ENCODE measurements around the gene GLIPR1L1.

Gene GLIPR1L1

GRCh38 chr12:75294797-75295196 lies 39.7 kb upstream of the GLIPR1L1 start:
- Histone ChIP-seq H3K9me3 (ENCODE audit: severe bottlenecking) (no peaks in the 10 kb centered on the region), H3K27me3 (ENCODE audit: insufficient read depth, low read depth, severe bottlenecking) (no peaks in the 10 kb centered on the region), H3K36me3 (no peaks in the 10 kb centered on the region), H3K27ac (no peak overlapping the region), H3K4me3 (ENCODE audit: low read depth, low read length) (no peak overlapping the region)
- DNase-seq = no peak
- TF ChIP-seq CTCF (IDR thresholded peaks at IDR 0.05; ENCODE audit: low read depth, low read length) = no peak

- H3K36me3 ChIP-seq = no peaks in the 10 kb centered on the region
- H3K27me3 ChIP-seq (ENCODE audit: insufficient read depth, low read depth, severe bottlenecking) = no peaks in the 10 kb centered on the region
- no peak for DNase-seq
- H3K4me3 ChIP-seq (ENCODE audit: low read depth, low read length) = no peak overlapping the region
- no peak for TF ChIP-seq CTCF (IDR thresholded peaks at IDR 0.05; ENCODE audit: low read depth, low read length)
- H3K27ac ChIP-seq = no peak overlapping the region
- no peaks in the 10 kb centered on the region for H3K9me3 ChIP-seq (ENCODE audit: severe bottlenecking)
Observed at GRCh38 chr12:75302225-75302624, 32.2 kb upstream of the GLIPR1L1 start.

- no peak for TF ChIP-seq CTCF (IDR thresholded peaks at IDR 0.05; ENCODE audit: low read depth, low read length)
- no peak overlapping the region for H3K27ac ChIP-seq
- no peaks in the 10 kb centered on the region for H3K9me3 ChIP-seq (ENCODE audit: severe bottlenecking)
- no peaks in the 10 kb centered on the region for H3K27me3 ChIP-seq (ENCODE audit: insufficient read depth, low read depth, severe bottlenecking)
- no peak for DNase-seq
- H3K4me3 ChIP-seq (ENCODE audit: low read depth, low read length) = no peak overlapping the region
- no peaks in the 10 kb centered on the region for H3K36me3 ChIP-seq
Observed at GRCh38 chr12:75302781-75303180, 31.7 kb upstream of the GLIPR1L1 start.

- no peak for TF ChIP-seq CTCF (IDR thresholded peaks at IDR 0.05; ENCODE audit: low read depth, low read length)
Observed at GRCh38 chr12:75305412-75306332, 28.8 kb upstream of the GLIPR1L1 start.

GRCh38 chr12:75308279-75308678 lies 26.2 kb upstream of the GLIPR1L1 start:
- no peak for DNase-seq
- H3K36me3 ChIP-seq = no peaks in the 10 kb centered on the region
- H3K4me3 ChIP-seq (ENCODE audit: low read depth, low read length) = no peak overlapping the region
- H3K9me3 ChIP-seq (ENCODE audit: severe bottlenecking) = no peaks in the 10 kb centered on the region
- TF ChIP-seq CTCF (IDR thresholded peaks at IDR 0.05; ENCODE audit: low read depth, low read length) = no peak
- no peaks in the 10 kb centered on the region for H3K27me3 ChIP-seq (ENCODE audit: insufficient read depth, low read depth, severe bottlenecking)
- no peak overlapping the region for H3K27ac ChIP-seq

More at GRCh38 chr12:75305412-75306332, 28.8 kb upstream of the GLIPR1L1 start:
- H3K27ac ChIP-seq = no peak overlapping the region
- no peak for DNase-seq
- H3K36me3 ChIP-seq = no peaks in the 10 kb centered on the region
- H3K9me3 ChIP-seq (ENCODE audit: severe bottlenecking) = no peaks in the 10 kb centered on the region
- H3K27me3 ChIP-seq (ENCODE audit: insufficient read depth, low read depth, severe bottlenecking) = no peaks in the 10 kb centered on the region
- no peak overlapping the region for H3K4me3 ChIP-seq (ENCODE audit: low read depth, low read length)
